ENCODE data around the gene FYCO1.

- TF ChIP-seq, protein P1, sequence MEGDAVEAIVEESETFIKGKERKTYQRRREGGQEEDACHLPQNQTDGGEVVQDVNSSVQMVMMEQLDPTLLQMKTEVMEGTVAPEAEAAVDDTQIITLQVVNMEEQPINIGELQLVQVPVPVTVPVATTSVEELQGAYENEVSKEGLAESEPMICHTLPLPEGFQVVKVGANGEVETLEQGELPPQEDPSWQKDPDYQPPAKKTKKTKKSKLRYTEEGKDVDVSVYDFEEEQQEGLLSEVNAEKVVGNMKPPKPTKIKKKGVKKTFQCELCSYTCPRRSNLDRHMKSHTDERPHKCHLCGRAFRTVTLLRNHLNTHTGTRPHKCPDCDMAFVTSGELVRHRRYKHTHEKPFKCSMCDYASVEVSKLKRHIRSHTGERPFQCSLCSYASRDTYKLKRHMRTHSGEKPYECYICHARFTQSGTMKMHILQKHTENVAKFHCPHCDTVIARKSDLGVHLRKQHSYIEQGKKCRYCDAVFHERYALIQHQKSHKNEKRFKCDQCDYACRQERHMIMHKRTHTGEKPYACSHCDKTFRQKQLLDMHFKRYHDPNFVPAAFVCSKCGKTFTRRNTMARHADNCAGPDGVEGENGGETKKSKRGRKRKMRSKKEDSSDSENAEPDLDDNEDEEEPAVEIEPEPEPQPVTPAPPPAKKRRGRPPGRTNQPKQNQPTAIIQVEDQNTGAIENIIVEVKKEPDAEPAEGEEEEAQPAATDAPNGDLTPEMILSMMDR (IDR thresholded peaks at IDR 0.05): peak in 2 of 6 experiments; percentile 3 to 7
- TF ChIP-seq POLR2AphosphoS5 (IDR thresholded peaks at IDR 0.05): peak; percentile 92
Measured at GRCh38 chr3:45995236-45996192, at the start of gene FYCO1.
